Embryonic facial prominence (tissue), 1 donor: Measurements from ENCODE around the gene HSP90AB1.

ENCODE experiments used
- DNase-seq: peaks from one replicate; pipeline ENCODE4 v3.0.0-alpha.2; 2016; ENCODE audit errors: extremely low spot score

HSP90AB1 gene

DNA sequence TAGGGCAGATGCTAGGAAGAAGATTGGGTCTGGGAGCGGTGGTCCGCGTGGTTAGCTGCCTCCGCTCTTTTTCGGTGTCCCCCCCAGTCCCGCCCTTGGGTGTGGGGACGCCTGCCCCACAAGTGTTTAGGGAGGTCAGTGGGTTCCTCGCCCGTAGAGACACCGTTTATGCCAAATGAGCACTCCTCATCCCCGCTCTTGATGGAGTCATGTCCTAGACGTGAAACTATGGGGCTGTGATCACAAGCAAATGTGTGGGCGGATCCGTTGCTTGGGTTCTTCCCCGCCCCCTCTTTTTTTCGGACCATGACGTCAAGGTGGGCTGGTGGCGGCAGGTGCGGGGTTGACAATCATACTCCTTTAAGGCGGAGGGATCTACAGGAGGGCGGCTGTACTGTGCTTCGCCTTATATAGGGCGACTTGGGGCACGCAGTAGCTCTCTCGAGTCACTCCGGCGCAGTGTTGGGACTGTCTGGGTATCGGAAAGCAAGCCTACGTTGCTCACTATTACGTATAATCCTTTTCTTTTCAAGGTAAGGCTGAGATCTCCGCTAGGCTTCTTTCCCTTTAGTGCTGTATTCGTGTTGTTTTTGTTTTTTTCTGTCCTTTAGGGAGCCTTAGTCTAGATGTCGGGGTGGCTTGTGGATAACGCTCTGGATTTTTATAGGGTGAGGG, at the start of gene HSP90AB1:
TSS of gene HSP90AB1 (plus strand) at position 439 of the 675 bp plus-strand sequence. CDS start 1,529 bp downstream, outside the sequence.
- DNase-seq: peak; percentile 97

- DNase-seq: no peak
Observed at GRCh38 chr6:44198684-44199083, 48.2 kb upstream of the HSP90AB1 start.

DNA sequence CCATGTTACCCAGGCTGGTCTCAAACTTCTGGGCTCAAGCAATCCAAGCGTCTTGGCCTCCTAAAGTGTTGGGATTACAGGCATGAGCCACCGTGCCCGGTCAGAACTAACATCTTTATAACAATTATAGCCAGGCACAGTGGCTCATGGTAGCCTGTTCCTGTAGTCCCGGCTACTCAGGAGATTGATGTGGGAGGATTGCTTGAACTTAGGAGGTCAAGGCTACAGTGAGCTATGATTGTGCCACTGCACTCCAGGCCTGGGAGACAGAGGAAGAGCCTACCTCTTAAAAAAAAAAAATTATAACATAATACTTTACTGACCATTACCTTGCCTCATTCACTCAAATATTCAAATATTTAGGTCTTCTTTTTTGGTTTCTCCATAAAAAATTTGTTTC, 47.0 kb upstream of the HSP90AB1 start:
- DNase-seq: no peak

DNA sequence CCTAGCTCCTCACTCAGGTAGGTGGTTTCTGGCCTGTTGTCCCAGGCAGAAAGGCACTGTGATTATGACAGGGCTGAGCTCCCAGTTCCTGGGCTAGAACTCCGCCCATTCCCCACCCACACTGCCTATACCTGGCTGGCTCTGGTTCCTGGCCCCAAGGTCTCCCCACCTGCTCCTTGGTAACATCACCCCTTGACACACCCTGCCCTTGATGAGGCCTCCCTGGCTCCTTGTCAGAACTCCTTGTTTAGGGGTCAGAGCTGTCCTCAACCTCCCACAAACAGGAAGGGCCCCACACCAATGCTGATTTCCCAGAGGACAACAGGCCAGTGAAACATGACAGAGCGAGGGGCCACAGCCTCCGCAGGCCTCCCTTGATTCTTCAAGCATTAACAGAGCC, 45.7 kb upstream of the HSP90AB1 start:
- DNase-seq: no peak

DNA sequence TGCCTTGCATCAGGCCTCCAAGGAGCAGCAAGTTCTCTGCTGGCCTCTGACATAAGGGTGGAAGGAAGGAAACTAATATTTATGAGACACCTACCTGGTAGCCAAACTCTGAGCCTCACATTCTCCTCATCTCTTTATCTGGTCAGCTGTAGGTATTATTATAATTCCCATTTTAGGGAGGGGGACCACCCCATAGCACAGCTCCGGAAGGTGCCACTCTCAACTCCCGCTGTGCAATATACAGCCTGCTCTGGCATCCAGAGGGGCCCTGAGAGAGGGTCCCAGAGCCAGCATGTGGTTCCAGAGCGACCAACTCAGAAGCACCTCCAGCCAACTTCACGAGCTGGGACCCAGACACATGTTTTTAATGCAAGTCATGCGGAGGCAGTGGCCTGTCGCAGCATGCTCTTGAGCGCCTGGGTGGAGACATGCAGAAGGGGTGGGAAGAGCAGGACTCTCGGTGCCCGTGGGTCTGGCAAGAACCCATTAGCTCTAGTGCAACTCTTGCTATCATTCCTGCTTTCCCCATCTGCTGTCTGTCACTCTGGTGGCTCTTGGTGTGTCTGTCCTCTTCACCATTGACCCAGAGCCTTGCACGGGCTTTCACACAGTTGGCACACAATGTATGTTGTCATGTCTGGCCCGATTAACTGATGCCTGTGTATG, 45.1 kb upstream of the HSP90AB1 start:
- no peak for DNase-seq

- DNase-seq: no peak
Observed at GRCh38 chr6:44202332-44202971, 44.4 kb upstream of the HSP90AB1 start.

DNA sequence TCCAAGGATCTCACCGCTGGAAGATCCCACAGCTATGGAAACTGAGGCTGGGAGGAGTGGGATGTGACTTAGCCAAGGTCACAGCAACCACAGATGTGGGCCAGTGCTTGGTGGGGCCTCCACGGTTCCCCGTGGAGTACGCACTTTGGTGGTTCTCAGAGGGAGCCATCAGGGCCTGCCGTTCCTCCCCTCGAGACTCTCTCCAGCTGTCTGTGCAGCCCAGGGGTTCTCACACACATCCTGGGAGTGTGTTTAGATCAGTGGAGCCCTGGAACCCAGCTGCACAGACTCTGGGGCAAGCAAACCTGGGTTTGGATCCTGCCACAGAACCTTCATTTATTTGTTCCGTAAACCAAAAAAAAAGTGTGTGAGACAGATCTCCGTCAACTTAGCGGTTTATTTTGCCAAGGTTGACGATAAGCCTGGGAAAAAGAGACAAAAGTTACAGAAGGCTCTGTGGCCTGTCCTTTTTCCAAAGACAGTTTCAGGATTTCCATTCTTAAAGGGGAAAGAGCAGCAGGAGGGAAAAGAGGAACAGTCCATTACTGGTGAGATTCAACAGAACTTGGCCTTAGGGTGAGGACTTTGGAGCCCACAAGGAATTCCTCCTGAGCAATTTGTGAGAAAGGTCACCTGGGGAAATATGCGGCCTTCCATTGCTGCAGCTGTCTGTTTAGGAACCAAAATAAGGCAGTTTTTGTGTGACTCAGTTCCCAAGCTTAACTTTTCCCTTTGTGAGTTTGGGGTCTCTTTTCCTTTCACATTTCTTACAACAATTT, 43.7 kb upstream of the HSP90AB1 start:
- DNase-seq: no peak

- no peak for DNase-seq
Observed at GRCh38 chr6:44203955-44204354, 42.9 kb upstream of the HSP90AB1 start.

DNA sequence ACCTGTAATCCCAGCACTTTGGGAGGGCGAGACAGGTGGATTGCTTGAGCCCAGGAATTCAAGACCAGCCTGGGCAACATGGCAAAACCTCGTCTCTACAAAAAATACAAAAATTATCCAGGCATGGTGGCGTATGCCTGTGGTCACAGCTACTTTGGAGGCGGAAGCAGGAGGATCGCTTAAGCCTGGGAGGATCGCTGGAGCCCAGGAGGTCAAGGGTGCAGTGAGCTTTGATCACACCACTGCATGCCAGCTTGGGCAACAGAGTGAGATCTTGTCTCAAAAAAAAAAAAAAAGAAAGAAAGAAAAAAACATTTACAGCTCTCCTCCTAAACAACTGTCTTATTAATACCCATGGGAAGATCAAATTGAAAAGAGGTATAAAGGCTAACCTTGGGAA, 38.9 kb upstream of the HSP90AB1 start:
- no peak for DNase-seq

- DNase-seq: no peak
Observed at GRCh38 chr6:44211284-44211683, 35.6 kb upstream of the HSP90AB1 start.

DNA sequence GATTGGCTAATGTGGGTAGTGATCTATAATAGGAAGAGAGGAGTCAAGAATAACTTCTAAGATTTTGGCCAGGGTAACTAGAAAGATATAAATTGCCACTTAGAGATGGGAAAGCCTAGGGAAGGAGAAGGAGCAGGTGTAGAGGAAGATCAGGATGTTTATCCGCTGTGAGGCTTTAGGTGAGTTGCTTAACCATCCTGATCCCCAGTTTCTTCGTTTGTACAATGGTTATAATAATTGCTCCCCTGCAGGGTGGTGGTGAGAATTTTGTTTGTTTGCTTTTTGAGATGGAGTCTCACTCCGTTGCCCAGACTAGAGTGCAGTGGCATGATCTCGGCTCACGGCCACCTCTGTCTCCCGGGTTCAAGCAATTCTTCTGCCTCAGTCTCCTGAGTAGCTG, 32.6 kb upstream of the HSP90AB1 start:
- no peak for DNase-seq

GRCh38 chr6:44216677-44217331, 30.1 kb upstream of the HSP90AB1 start, which contains the start of gene MYMX:
Gene MYMX (plus strand): TSS chr6:44216926. CDS start chr6:44217472, 546 bp downstream.
- no peak for DNase-seq

DNA sequence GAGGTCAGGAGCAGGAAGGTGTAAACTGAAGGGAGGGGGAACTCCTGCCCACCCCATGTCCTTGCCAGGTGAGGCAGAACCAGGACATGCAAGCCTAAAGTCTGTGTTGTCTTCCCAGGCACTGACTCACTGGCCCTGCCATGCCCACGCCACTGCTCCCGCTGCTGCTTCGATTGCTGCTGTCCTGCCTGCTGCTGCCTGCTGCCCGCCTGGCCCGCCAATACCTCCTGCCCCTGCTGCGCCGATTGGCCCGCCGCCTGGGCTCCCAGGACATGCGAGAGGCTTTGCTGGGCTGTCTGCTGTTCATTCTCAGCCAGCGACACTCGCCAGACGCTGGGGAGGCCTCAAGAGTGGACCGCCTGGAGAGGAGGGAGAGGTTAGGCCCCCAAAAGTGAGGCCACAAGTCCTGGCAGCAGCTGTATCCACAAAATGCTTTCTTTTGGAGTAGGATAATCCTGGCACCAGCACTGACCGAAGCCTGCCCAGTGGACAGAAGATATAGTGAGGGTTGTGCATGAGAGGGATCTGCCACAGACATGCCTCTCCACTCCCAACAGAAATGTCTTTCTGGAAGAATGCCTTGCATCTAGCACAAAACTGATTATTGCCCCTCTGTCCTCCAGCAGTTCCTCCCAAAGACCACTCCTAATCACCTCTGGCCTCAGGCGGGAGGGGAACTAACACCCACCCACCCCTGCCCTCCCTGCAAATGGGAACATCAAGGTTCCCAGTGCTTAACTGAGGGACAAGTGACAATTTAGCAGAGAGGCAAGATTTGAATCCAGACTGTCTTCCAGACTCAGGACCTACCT, 29.4 kb upstream of the HSP90AB1 start:
- DNase-seq: no peak

DNA sequence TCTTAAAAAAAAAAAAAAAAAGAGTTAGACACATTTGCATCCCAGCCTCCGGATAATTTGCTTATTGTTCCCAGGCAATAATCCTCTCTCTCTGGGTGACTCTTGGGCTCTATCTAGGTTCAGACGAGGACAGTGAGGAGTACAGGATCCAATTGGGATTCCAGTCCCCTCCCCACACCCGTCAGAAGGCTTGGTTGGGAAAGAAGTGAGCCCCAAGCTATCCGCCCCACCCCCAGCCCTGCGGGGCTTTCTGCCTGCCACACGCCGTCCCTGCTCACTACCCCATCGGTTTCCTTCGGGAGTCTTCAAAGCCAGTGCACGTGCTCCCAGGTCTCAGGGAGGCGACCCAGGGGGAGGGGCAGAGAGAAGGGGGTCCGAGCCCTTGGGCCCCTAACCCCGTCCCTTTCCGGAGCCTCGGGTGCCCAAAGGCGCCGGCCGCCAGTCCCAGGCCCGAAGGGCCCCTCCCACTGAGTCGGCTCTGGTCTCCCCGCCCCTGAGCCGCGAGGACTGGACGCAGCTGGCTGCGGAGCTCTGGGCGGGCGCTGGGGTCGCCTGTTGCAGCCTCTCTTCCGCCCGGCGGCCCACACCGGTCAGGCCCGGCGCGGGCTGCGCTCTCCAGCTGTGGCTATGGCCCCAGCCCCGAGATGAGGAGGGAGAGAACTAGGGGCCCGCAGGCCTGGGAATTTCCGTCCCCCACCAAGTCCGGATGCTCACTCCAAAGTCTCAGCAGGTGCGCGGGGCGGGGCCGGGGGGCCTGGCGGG, 27.7 kb upstream of the HSP90AB1 start:
- no peak for DNase-seq

GRCh38 chr6:44219815-44220784, 26.8 kb upstream of the HSP90AB1 start:
- no peak for DNase-seq

- no peak for DNase-seq
Observed at GRCh38 chr6:44220913-44221290, 26.0 kb upstream of the HSP90AB1 start.

GRCh38 chr6:44221291-44221960, 25.5 kb upstream of the HSP90AB1 start:
- no peak for DNase-seq

DNA sequence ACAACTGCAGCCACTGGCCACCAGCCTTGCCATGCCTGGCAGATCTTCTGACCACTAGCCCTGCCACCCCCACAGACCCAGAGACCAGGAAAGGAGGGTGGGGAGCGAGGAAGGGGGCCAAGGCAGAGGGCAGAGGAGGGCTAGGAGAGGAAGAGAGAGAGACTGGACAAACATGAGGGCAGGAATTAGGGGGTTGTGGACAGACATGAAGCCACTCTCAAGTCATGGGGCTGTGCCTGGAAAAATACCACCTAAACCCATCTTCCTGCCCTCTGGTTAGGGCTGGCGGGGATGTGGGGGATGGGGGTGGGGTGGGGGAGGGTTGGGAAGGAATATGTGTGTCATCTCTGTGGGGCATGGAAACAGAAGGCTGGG, 25.0 kb upstream of the HSP90AB1 start:
- DNase-seq: no peak
